ENCODE measurements around the gene NR6A1.
A peak's percentile ranks its signal among the peaks of the same experiment; 100 is the strongest.

Gene NR6A1

DNA sequence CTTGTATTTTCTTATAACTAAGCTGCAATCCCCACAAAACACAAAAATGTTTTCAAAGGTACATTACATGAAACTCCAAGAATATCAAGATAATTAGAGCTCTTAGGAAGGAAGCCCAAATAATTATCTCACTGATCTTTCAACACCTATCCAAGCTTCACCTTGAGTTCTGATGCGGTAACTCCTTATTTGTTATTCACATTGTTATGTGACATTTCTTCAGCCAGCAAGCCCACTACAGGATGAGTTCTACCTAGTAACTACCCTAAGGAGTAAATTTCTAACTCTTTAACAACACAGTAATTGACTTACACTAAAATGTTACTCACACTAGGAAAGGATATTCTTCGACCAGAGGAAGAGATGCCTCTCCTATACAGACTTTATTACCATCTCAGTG is 9.9 kb downstream of the NR6A1 start:
- Histone ChIP-seq H4K91ac (ENCODE audit: low read depth, low read length, poor library complexity) (no peak overlapping the region), H3K27me3 (ENCODE audit: control insufficient read depth in 3 of 3, insufficient read depth in 3 of 3, low read depth in 1 of 3, low read length in 3 of 3) (no peaks in the 10 kb centered on the region), H3K23ac (ENCODE audit: low read depth, low read length, poor library complexity) (no peak overlapping the region), H4K8ac (ENCODE audit: low read depth, low read length) (no peak overlapping the region), H3K4me1 (ENCODE audit: control insufficient read depth in 2 of 2, insufficient read depth in 1 of 2, low read depth in 1 of 2, low read length in 2 of 2) (peaks cover 13 to 46% of the 10 kb centered on the region in 2 donors), H3K4me3 (ENCODE audit: low read length in 2 of 2) (no peak overlapping the region), H2BK120ac (ENCODE audit: low read depth, low read length) (no peak overlapping the region), H2BK12ac (ENCODE audit: low read length) (no peak overlapping the region), H2BK15ac (ENCODE audit: low read length) (no peak overlapping the region), H3K4me2 (ENCODE audit: insufficient read depth, low read length, poor library complexity, severe bottlenecking) (no peak overlapping the region), H3K14ac (ENCODE audit: low read length) (no peak overlapping the region), H3K9me3 (replicated peaks in 1 of 2; ENCODE audit: control insufficient read depth in 2 of 2, insufficient read depth in 1 of 2, low read depth in 1 of 2, low read length in 2 of 2) (no peaks in the 10 kb centered on the region), H3K27ac (replicated peaks; ENCODE audit: low read length) (no peak overlapping the region), H3K18ac (ENCODE audit: low read length) (no peak overlapping the region), H2AK5ac (ENCODE audit: low read depth, low read length) (no peak overlapping the region), H2AFZ (ENCODE audit: low read length) (no peak overlapping the region), H3K9ac (ENCODE audit: low read depth, low read length, poor library complexity) (no peak overlapping the region), H2BK5ac (ENCODE audit: low read length) (no peak overlapping the region), H3K4ac (ENCODE audit: low read length) (no peak overlapping the region), H3K36me3 (replicated peaks in 1 of 2; ENCODE audit: control insufficient read depth in 2 of 2, insufficient read depth in 2 of 2, low read length in 2 of 2) (no peaks in the 10 kb centered on the region), H3K79me1 (ENCODE audit: low read depth, low read length) (no peaks in the 10 kb centered on the region)
- no peak for DNase-seq (ENCODE audit: low spot score)
- WGBS, 2 donors (ENCODE audit: extremely low coverage in 2 of 2, insufficient read length in 2 of 2, insufficient replicate concordance in 1 of 2): no CpG with 5 or more reads among the region's 2 CpGs

DNA sequence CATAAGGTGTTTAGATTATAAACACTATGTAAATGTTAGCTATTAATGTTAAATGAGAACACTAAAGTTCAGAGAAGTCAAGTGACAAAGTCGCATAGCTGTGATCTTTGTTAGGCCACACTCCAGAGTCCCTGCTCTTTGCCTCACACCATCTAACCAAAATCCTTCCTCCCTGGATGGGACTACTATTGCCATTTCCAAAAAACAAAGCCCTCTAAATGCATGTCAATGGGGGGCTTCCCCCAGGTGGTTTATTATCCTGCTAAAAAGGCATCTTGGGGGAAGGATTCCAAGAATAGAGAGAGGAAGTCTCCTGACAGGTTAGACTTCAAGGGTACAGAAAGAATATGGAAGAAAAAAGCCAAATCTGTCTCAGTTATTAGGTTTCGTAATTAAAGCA is 10.4 kb downstream of the NR6A1 start:
- Histone ChIP-seq H3K36me3 (replicated peaks in 1 of 2; ENCODE audit: control insufficient read depth in 2 of 2, insufficient read depth in 2 of 2, low read length in 2 of 2) (no peaks in the 10 kb centered on the region), H3K23ac (ENCODE audit: low read depth, low read length, poor library complexity) (no peak overlapping the region), H3K27ac (replicated peaks; ENCODE audit: low read length) (peak overlapping the region; percentile 43), H3K4me1 (ENCODE audit: control insufficient read depth in 2 of 2, insufficient read depth in 1 of 2, low read depth in 1 of 2, low read length in 2 of 2) (peaks cover 13 to 44% of the 10 kb centered on the region in 2 donors), H4K8ac (ENCODE audit: low read depth, low read length) (no peak overlapping the region), H2BK120ac (ENCODE audit: low read depth, low read length) (no peak overlapping the region), H2BK15ac (ENCODE audit: low read length) (no peak overlapping the region), H3K9me3 (replicated peaks in 1 of 2; ENCODE audit: control insufficient read depth in 2 of 2, insufficient read depth in 1 of 2, low read depth in 1 of 2, low read length in 2 of 2) (no peaks in the 10 kb centered on the region), H3K27me3 (ENCODE audit: control insufficient read depth in 3 of 3, insufficient read depth in 3 of 3, low read depth in 1 of 3, low read length in 3 of 3) (no peaks in the 10 kb centered on the region), H3K14ac (ENCODE audit: low read length) (no peak overlapping the region), H2AK5ac (ENCODE audit: low read depth, low read length) (no peak overlapping the region), H3K4ac (ENCODE audit: low read length) (no peak overlapping the region), H2BK12ac (ENCODE audit: low read length) (no peak overlapping the region), H2AFZ (ENCODE audit: low read length) (no peak overlapping the region), H3K4me3 (ENCODE audit: low read length in 2 of 2) (no peak overlapping the region), H3K4me2 (ENCODE audit: insufficient read depth, low read length, poor library complexity, severe bottlenecking) (no peak overlapping the region), H3K9ac (ENCODE audit: low read depth, low read length, poor library complexity) (no peak overlapping the region), H3K18ac (ENCODE audit: low read length) (no peak overlapping the region), H4K91ac (ENCODE audit: low read depth, low read length, poor library complexity) (no peak overlapping the region), H3K79me1 (ENCODE audit: low read depth, low read length) (no peaks in the 10 kb centered on the region), H2BK5ac (ENCODE audit: low read length) (no peak overlapping the region)
- no CpG with 5 or more reads among the region's 2 CpGs for WGBS, 2 donors (ENCODE audit: extremely low coverage in 2 of 2, insufficient read length in 2 of 2, insufficient replicate concordance in 1 of 2)
- DNase-seq (ENCODE audit: low spot score): no peak

GRCh38 chr9:124759327-124759726 is 11.8 kb downstream of the NR6A1 start:
- Histone ChIP-seq H3K36me3 (replicated peaks in 1 of 2; ENCODE audit: control insufficient read depth in 2 of 2, insufficient read depth in 2 of 2, low read length in 2 of 2) (no peaks in the 10 kb centered on the region), H3K4me2 (ENCODE audit: insufficient read depth, low read length, poor library complexity, severe bottlenecking) (no peak overlapping the region), H4K8ac (ENCODE audit: low read depth, low read length) (no peak overlapping the region), H2BK5ac (ENCODE audit: low read length) (no peak overlapping the region), H3K27ac (replicated peaks; ENCODE audit: low read length) (peak overlapping the region; percentile 37), H3K9me3 (replicated peaks in 1 of 2; ENCODE audit: control insufficient read depth in 2 of 2, insufficient read depth in 1 of 2, low read depth in 1 of 2, low read length in 2 of 2) (no peaks in the 10 kb centered on the region), H3K9ac (ENCODE audit: low read depth, low read length, poor library complexity) (no peak overlapping the region), H3K18ac (ENCODE audit: low read length) (no peak overlapping the region), H2BK12ac (ENCODE audit: low read length) (no peak overlapping the region), H2BK120ac (ENCODE audit: low read depth, low read length) (no peak overlapping the region), H3K27me3 (ENCODE audit: control insufficient read depth in 3 of 3, insufficient read depth in 3 of 3, low read depth in 1 of 3, low read length in 3 of 3) (no peaks in the 10 kb centered on the region), H3K4me1 (ENCODE audit: control insufficient read depth in 2 of 2, insufficient read depth in 1 of 2, low read depth in 1 of 2, low read length in 2 of 2) (peaks cover 12 to 39% of the 10 kb centered on the region in 2 donors), H4K91ac (ENCODE audit: low read depth, low read length, poor library complexity) (no peak overlapping the region), H2BK15ac (ENCODE audit: low read length) (no peak overlapping the region), H2AK5ac (ENCODE audit: low read depth, low read length) (no peak overlapping the region), H2AFZ (ENCODE audit: low read length) (no peak overlapping the region), H3K14ac (ENCODE audit: low read length) (no peak overlapping the region), H3K4ac (ENCODE audit: low read length) (no peak overlapping the region), H3K23ac (ENCODE audit: low read depth, low read length, poor library complexity) (no peak overlapping the region), H3K4me3 (ENCODE audit: low read length in 2 of 2) (no peak overlapping the region), H3K79me1 (ENCODE audit: low read depth, low read length) (no peaks in the 10 kb centered on the region)
- WGBS, 2 donors (ENCODE audit: extremely low coverage in 2 of 2, insufficient read length in 2 of 2, insufficient replicate concordance in 1 of 2): no CpG with 5 or more reads among the region's 2 CpGs
- no peak for DNase-seq (ENCODE audit: low spot score)

- no peaks in the 10 kb centered on the region for H3K36me3 ChIP-seq (replicated peaks in 1 of 2; ENCODE audit: control insufficient read depth in 2 of 2, insufficient read depth in 2 of 2, low read length in 2 of 2)
- no peak overlapping the region for H2BK120ac ChIP-seq (ENCODE audit: low read depth, low read length)
- no peak overlapping the region for H2AFZ ChIP-seq (ENCODE audit: low read length)
- H3K14ac ChIP-seq (ENCODE audit: low read length): no peak overlapping the region
- H3K9ac ChIP-seq (ENCODE audit: low read depth, low read length, poor library complexity): no peak overlapping the region
- no peak overlapping the region for H3K23ac ChIP-seq (ENCODE audit: low read depth, low read length, poor library complexity)
- H2BK5ac ChIP-seq (ENCODE audit: low read length): no peak overlapping the region
- H3K27ac ChIP-seq (replicated peaks; ENCODE audit: low read length): peak overlapping the region; percentile 14
- no peak overlapping the region for H3K4ac ChIP-seq (ENCODE audit: low read length)
- no peak overlapping the region for H2BK15ac ChIP-seq (ENCODE audit: low read length)
- H3K4me3 ChIP-seq (ENCODE audit: low read length in 2 of 2): no peak overlapping the region
- H4K8ac ChIP-seq (ENCODE audit: low read depth, low read length): no peak overlapping the region
- no peak overlapping the region for H2AK5ac ChIP-seq (ENCODE audit: low read depth, low read length)
- H3K4me1 ChIP-seq (ENCODE audit: control insufficient read depth in 2 of 2, insufficient read depth in 1 of 2, low read depth in 1 of 2, low read length in 2 of 2): peaks cover 15 to 39% of the 10 kb centered on the region in 2 donors
- DNase-seq (ENCODE audit: low spot score): no peak
- no peak overlapping the region for H4K91ac ChIP-seq (ENCODE audit: low read depth, low read length, poor library complexity)
- no peaks in the 10 kb centered on the region for H3K9me3 ChIP-seq (replicated peaks in 1 of 2; ENCODE audit: control insufficient read depth in 2 of 2, insufficient read depth in 1 of 2, low read depth in 1 of 2, low read length in 2 of 2)
- no peaks in the 10 kb centered on the region for H3K79me1 ChIP-seq (ENCODE audit: low read depth, low read length)
- H3K27me3 ChIP-seq (ENCODE audit: control insufficient read depth in 3 of 3, insufficient read depth in 3 of 3, low read depth in 1 of 3, low read length in 3 of 3): no peaks in the 10 kb centered on the region
- no peak overlapping the region for H3K4me2 ChIP-seq (ENCODE audit: insufficient read depth, low read length, poor library complexity, severe bottlenecking)
- no peak overlapping the region for H2BK12ac ChIP-seq (ENCODE audit: low read length)
- H3K18ac ChIP-seq (ENCODE audit: low read length): no peak overlapping the region
These were observed 12.4 kb downstream of the NR6A1 start for GRCh38 chr9:124758691-124759090.

Data from neuronal stem cell (in vitro differentiated cells).